H1 (cell line): ENCODE measurements around the gene MMP25. TPM values are rescaled to one million over a fixed set of nuclear protein-coding genes. Genes with fewer than 3 reads are reported as not detected.

Experiments used
- CTCF ChIA-PET: fragments of 300-600 bp; sonication (Branson Sonifier 250); formaldehyde crosslinking; loops from one replicate; lab custom pipeline; 2021; ENCODE audit not compliant: partially characterized antibody; lab: Charles Lee
- POLR2A ChIA-PET: fragments of 300-600 bp; sonication (Branson Sonifier 250); formaldehyde crosslinking; loops from one replicate; lab custom pipeline; 2021; ENCODE audit warnings: inconsistent platforms; ENCODE audit not compliant: partially characterized antibody; lab: Charles Lee
- DNase-seq, 2 experiments: peaks; one replicate each; pipeline versions ENCODE4 v3.0.0 to v3.0.0-alpha.2; 2010 to 2022; ENCODE audit warnings: low spot score in 2 of 2, low read depth in 1 of 2, mixed read lengths in 1 of 2
- FAIRE-seq: peaks from 2 replicates; lab custom pipeline; 2011; peaks lifted over from hg19 to GRCh38; lab: Jason Lieb, UNC
- H2AFZ ChIP-seq: 2 replicates; pipeline ENCODE4 v1.8.1; 2012; ENCODE audit warnings: low read length, inconsistent platforms
- H2AK5ac ChIP-seq: 2 replicates; pipeline ENCODE4 v1.6.1; 2013; ENCODE audit warnings: low read depth, low read length
- H2BK120ac ChIP-seq: replicated peaks from 2 replicates; pipeline ENCODE3; 2013; ENCODE audit warnings: low read depth, low read length, inconsistent platforms
- H2BK12ac ChIP-seq: 2 replicates; pipeline ENCODE4 v1.6.1; 2013; ENCODE audit warnings: low read depth, low read length
- H2BK15ac ChIP-seq: 2 replicates; pipeline ENCODE4 v1.6.1; 2013; ENCODE audit warnings: low read length
- H2BK20ac ChIP-seq: 2 replicates; pipeline ENCODE4 v1.6.1; 2013; ENCODE audit warnings: low read length
- H2BK5ac ChIP-seq: 2 replicates; pipeline ENCODE4 v1.6.1; 2013; ENCODE audit warnings: low read depth, low read length
- H3K14ac ChIP-seq: 2 replicates; pipeline ENCODE4 v1.6.1; 2013; ENCODE audit warnings: inconsistent platforms; ENCODE audit not compliant: insufficient read length
- H3K18ac ChIP-seq: 2 replicates; pipeline ENCODE4 v1.6.1; 2013; ENCODE audit warnings: low read length; ENCODE audit errors: extremely low read depth
- H3K23ac ChIP-seq: 2 replicates; pipeline ENCODE4 v1.6.1; 2013; ENCODE audit warnings: inconsistent platforms; ENCODE audit not compliant: insufficient read length
- H3K23me2 ChIP-seq: 2 replicates; pipeline ENCODE4 v1.6.1; 2013; ENCODE audit warnings: low read depth, low read length
- H3K27ac ChIP-seq: 2 replicates; pipeline ENCODE4 v1.6.1; 2011; ENCODE audit warnings: low read depth, low read length, inconsistent platforms
- H3K27me3 ChIP-seq, 4 experiments: replicated peaks in 1 of 4; 1 replicate in 1 of 4; 2 replicates in 3 of 4; pipeline versions ENCODE4 v1.6.1 to v1.8.1; 2011 to 2013; ENCODE audit warnings: low read length in 3 of 4, mild to moderate bottlenecking in 3 of 4, inconsistent platforms in 2 of 4, mixed read lengths in 2 of 4, moderate library complexity in 1 of 4; ENCODE audit not compliant: control insufficient read depth in 3 of 4, insufficient read depth in 3 of 4; ENCODE audit errors: extremely low read depth in 1 of 4
- H3K36me3 ChIP-seq, 4 experiments: 2 replicates each; pipeline versions ENCODE4 v1.6.1 to v1.8.1; 2011 to 2013; ENCODE audit warnings: mild to moderate bottlenecking in 4 of 4, low read length in 3 of 4, moderate library complexity in 2 of 4, control low read depth in 1 of 4, inconsistent platforms in 1 of 4; ENCODE audit not compliant: insufficient read depth in 4 of 4, control insufficient read depth in 2 of 4
- H3K4ac ChIP-seq: replicated peaks from 2 replicates; pipeline ENCODE3; 2013; ENCODE audit warnings: low read length, low read depth, mixed read lengths, inconsistent platforms; ENCODE audit not compliant: insufficient read length
- H3K4me1 ChIP-seq, 4 experiments: replicated peaks in 1 of 4; 1 replicate in 1 of 4; 2 replicates in 3 of 4; pipeline versions ENCODE4 v1.6.1 to v1.8.1; 2011 to 2013; ENCODE audit warnings: low read length in 3 of 4, inconsistent platforms in 2 of 4, mixed read lengths in 1 of 4; ENCODE audit not compliant: insufficient read depth in 4 of 4, control insufficient read depth in 3 of 4
- H3K4me2 ChIP-seq, 2 experiments: 2 replicates each; pipeline versions ENCODE4 v1.6.1 to v1.8.1; 2011 to 2013; ENCODE audit warnings: low read depth in 2 of 2, low read length in 2 of 2, control low read depth in 1 of 2, inconsistent platforms in 1 of 2, mild to moderate bottlenecking in 1 of 2; ENCODE audit not compliant: insufficient read depth in 1 of 2
- H3K4me3 ChIP-seq, 4 experiments: fragments of 200-600, 300-600 bp in 1 of 4; sonication (generic), shearing (Covaris generic), sonication (Bioruptor Twin) in 1 of 4; 2 replicates each; pipeline versions ENCODE4 v1.5.1 to v1.8.1; 2011 to 2016; ENCODE audit warnings: low read length in 4 of 4, low read depth in 3 of 4, control low read depth in 2 of 4, inconsistent platforms in 2 of 4, mild to moderate bottlenecking in 2 of 4, mixed read lengths in 1 of 4, moderate library complexity in 1 of 4; ENCODE audit not compliant: insufficient read depth in 2 of 4; ENCODE audit errors: extremely low read depth in 1 of 4
- H3K56ac ChIP-seq: replicated peaks from 2 replicates; pipeline ENCODE3; 2013; ENCODE audit warnings: low read depth, mild to moderate bottlenecking, mixed read lengths, low read length, inconsistent platforms; ENCODE audit not compliant: insufficient read length
- H3K79me1 ChIP-seq: 2 replicates; pipeline ENCODE4 v1.6.1; 2013; ENCODE audit warnings: low read depth, low read length, control low read depth
- H3K79me2 ChIP-seq, 2 experiments: 2 replicates each; pipeline versions ENCODE4 v1.6.1 to v1.8.1; 2012 to 2013; ENCODE audit warnings: low read length in 2 of 2, mild to moderate bottlenecking in 2 of 2, inconsistent platforms in 1 of 2; ENCODE audit not compliant: insufficient read depth in 2 of 2, control insufficient read depth in 1 of 2
- H3K9ac ChIP-seq, 4 experiments: replicated peaks in 1 of 4; 1 replicate in 1 of 4; 2 replicates in 3 of 4; pipeline versions ENCODE4 v1.6.1 to v1.8.1; 2011 to 2013; ENCODE audit warnings: low read depth in 3 of 4, low read length in 3 of 4, control low read depth in 2 of 4, mild to moderate bottlenecking in 2 of 4, moderate library complexity in 2 of 4, inconsistent platforms in 1 of 4; ENCODE audit errors: extremely low read depth in 1 of 4
- H3K9me3 ChIP-seq, 2 experiments: 2 replicates each; pipeline versions ENCODE4 v1.6.1 to v1.8.1; 2012 to 2013; ENCODE audit warnings: mild to moderate bottlenecking in 2 of 2, moderate library complexity in 2 of 2, control low read depth in 1 of 2, inconsistent platforms in 1 of 2, low read depth in 1 of 2, low read length in 1 of 2, mixed read lengths in 1 of 2; ENCODE audit not compliant: insufficient read depth in 2 of 2
- H4K20me1 ChIP-seq, 2 experiments: replicated peaks in 1 of 2; 2 replicates each; pipeline versions ENCODE3 to v1.8.1; 2011 to 2013; ENCODE audit warnings: inconsistent platforms in 2 of 2, low read length in 2 of 2, mild to moderate bottlenecking in 1 of 2; ENCODE audit not compliant: insufficient read depth in 2 of 2, control insufficient read depth in 1 of 2
- H4K5ac ChIP-seq: 2 replicates; pipeline ENCODE4 v1.6.1; 2013; ENCODE audit warnings: low read length, low read depth, mixed read lengths, inconsistent platforms; ENCODE audit not compliant: insufficient read length
- H4K8ac ChIP-seq: 2 replicates; pipeline ENCODE4 v1.8.0; 2013; ENCODE audit warnings: mild to moderate bottlenecking, moderate library complexity, low read length, inconsistent platforms; ENCODE audit not compliant: insufficient read depth; ENCODE audit errors: extremely low read depth
- H4K91ac ChIP-seq: replicated peaks from 2 replicates; pipeline ENCODE3; 2013; ENCODE audit warnings: low read length, mixed read lengths, inconsistent platforms; ENCODE audit not compliant: insufficient read length
- CBX8 ChIP-seq: fragments of 300-800, 300-1000 bp; sonication (generic); IDR thresholded peaks from 2 replicates; pipeline ENCODE4 v1.7.1; 2016; ENCODE audit warnings: low read depth, low read length, borderline replicate concordance
- CTBP2 ChIP-seq: IDR thresholded peaks from 2 replicates; pipeline ENCODE4 v1.7.0; 2011; ENCODE audit warnings: borderline replicate concordance, mild to moderate bottlenecking, moderate library complexity, mixed read lengths, low read length; ENCODE audit not compliant: insufficient read depth, insufficient read length
- JUN ChIP-seq: IDR thresholded peaks from 2 replicates; pipeline ENCODE4 v1.6.1; 2011; ENCODE audit warnings: low read depth, mild to moderate bottlenecking, improper control_type of control experiment, low read length
- KDM1A ChIP-seq: fragments of 200-600, 300-600 bp; sonication (generic); IDR thresholded peaks from 2 replicates; pipeline ENCODE4 v1.7.1; 2016; ENCODE audit warnings: mild to moderate bottlenecking, low read length, borderline replicate concordance
- KDM4A ChIP-seq: IDR thresholded peaks from one replicate; pipeline ENCODE4 v1.7.1; 2012; ENCODE audit warnings: low read depth, mild to moderate bottlenecking, moderate library complexity, low read length, inconsistent platforms; ENCODE audit not compliant: severe bottlenecking
- SAP30 ChIP-seq: fragments of 300-600 bp; sonication (generic); IDR thresholded peaks from 2 replicates; pipeline ENCODE4 v1.7.1; 2012; ENCODE audit warnings: low read length, moderate library complexity, mild to moderate bottlenecking, inconsistent platforms; ENCODE audit not compliant: insufficient read depth, insufficient replicate concordance
- WGBS, 2 experiments: shearing (Covaris generic) in 1 of 2; methylation state at CpG; one replicate each; pipeline versions ENCODE4 v1.1.6 to v1.1.7; 2013 to 2015; ENCODE audit warnings: low lambda C conversion rate in 2 of 2, mixed read lengths in 2 of 2, inconsistent platforms in 1 of 2, low coverage in 1 of 2, missing lambda C conversion rate in 1 of 2; ENCODE audit not compliant: insufficient replicate concordance in 2 of 2, insufficient coverage in 1 of 2, insufficient read length in 1 of 2; ENCODE audit errors: extremely low coverage in 1 of 2, missing lambda C conversion rate in 1 of 2; 5-methylcytosine and 5-hydroxymethylcytosine counted together
- polyA plus RNA-seq, 7 experiments: library from polyadenylated mRNA; depleted of rRNA in 3 of 7; stranded (reverse) in 5 of 7; unstranded in 2 of 7; fragments of >200 nt in 5 of 7; fragments of 200-250 nt in 2 of 7; gene quantifications; 1 replicate in 5 of 7; 2 replicates in 1 of 7; 4 replicates in 1 of 7; pipeline versions ENCODE4 v1.2.1 to v1.2.3, GENCODE V29; 2011 to 2013; ENCODE audit warnings: missing spikeins in 2 of 7, mixed read lengths in 2 of 7
- total RNA-seq: library from RNA; stranded (reverse); fragmentation: NEBNext Ultra II Directional; extraction: Animal tissue kit (Norgen Biotek cat#: 25700); gene quantifications from 2 replicates; pipeline ENCODE4 v1.2.1, GENCODE V29; 2021
- TF ChIP-seq, protein P1 (sequence below): IDR thresholded peaks from 2 replicates; pipeline ENCODE4 v1.6.1; 2012; ENCODE audit warnings: low read length, inconsistent platforms
- TF ChIP-seq, protein P2 (sequence below): IDR thresholded peaks from 2 replicates; pipeline ENCODE4 v1.6.1; 2012; ENCODE audit warnings: inconsistent platforms
- TF ChIP-seq, protein P3 (sequence below): IDR thresholded peaks from 2 replicates; pipeline ENCODE4 v1.6.1; 2012; ENCODE audit warnings: inconsistent platforms

Gene MMP25
- total and polyA plus RNA-seq, 2 of the 8 experiments (the other 6 are each of a cell fraction or from before 2014, with no cell fraction given), result 7.7 to 26.7 TPM

DNA sequence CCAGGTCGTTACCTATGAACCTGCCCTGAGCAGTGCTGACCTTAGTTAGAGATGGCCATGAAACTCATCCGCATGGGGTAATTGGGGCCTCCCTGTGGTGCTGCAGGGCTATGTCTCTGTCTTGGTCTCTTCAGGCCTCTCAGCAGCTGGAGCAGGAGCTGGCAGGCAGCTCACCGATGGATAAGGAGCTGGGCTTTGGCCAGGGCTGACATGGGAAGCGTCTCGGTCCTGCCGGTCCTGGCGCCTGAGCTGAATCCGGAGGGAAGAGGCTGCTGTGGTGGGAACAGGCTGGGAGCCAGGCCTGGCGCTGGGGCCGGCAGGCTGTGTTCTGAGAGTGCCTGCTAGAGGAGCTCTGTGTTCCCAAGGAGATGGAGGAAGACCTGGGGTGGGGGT, 29.2 kb downstream of the MMP25 start:
- no peaks in the 10 kb centered on the region for H3K36me3 ChIP-seq
- WGBS, 2 experiments, result 77% methylated on average over 10 of the region's 10 CpGs; no CpG with 5 or more reads in 1 of the 2 experiments
- H3K9ac ChIP-seq, result no peak overlapping the region
- no peak for TF ChIP-seq KDM1A
- no peak for TF ChIP-seq CTBP2
- TF ChIP-seq, protein P1, sequence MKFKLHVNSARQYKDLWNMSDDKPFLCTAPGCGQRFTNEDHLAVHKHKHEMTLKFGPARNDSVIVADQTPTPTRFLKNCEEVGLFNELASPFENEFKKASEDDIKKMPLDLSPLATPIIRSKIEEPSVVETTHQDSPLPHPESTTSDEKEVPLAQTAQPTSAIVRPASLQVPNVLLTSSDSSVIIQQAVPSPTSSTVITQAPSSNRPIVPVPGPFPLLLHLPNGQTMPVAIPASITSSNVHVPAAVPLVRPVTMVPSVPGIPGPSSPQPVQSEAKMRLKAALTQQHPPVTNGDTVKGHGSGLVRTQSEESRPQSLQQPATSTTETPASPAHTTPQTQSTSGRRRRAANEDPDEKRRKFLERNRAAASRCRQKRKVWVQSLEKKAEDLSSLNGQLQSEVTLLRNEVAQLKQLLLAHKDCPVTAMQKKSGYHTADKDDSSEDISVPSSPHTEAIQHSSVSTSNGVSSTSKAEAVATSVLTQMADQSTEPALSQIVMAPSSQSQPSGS, result no peak
- TF ChIP-seq KDM4A, result no peak
- TF ChIP-seq, protein P2, sequence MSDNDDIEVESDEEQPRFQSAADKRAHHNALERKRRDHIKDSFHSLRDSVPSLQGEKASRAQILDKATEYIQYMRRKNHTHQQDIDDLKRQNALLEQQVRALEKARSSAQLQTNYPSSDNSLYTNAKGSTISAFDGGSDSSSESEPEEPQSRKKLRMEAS, result no peak
- no peak for TF ChIP-seq CBX8
- TF ChIP-seq JUN, result no peak
- no peak for TF ChIP-seq SAP30
- TF ChIP-seq, protein P3, sequence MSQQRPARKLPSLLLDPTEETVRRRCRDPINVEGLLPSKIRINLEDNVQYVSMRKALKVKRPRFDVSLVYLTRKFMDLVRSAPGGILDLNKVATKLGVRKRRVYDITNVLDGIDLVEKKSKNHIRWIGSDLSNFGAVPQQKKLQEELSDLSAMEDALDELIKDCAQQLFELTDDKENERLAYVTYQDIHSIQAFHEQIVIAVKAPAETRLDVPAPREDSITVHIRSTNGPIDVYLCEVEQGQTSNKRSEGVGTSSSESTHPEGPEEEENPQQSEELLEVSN, result no peak
- H2BK5ac ChIP-seq, result no peak overlapping the region
- no peak overlapping the region for H4K5ac ChIP-seq
- H3K79me1 ChIP-seq, result no peaks in the 10 kb centered on the region
- no peak overlapping the region for H3K27ac ChIP-seq
- H3K79me2 ChIP-seq, result no peaks in the 10 kb centered on the region
- no peaks in the 10 kb centered on the region for H3K23me2 ChIP-seq
- no peak overlapping the region for H2BK120ac ChIP-seq
- H3K27me3 ChIP-seq, result no peaks in the 10 kb centered on the region; a peak in 1 of 7 replicates
- no peak overlapping the region for H2BK12ac ChIP-seq
- no peak overlapping the region for H3K4ac ChIP-seq
- no peak overlapping the region for H4K91ac ChIP-seq
- no peak overlapping the region for H3K14ac ChIP-seq
- no peak overlapping the region; a peak in 1 of 4 replicates for H3K4me2 ChIP-seq
- DNase-seq (no peak), FAIRE-seq (no peak)
- no peak overlapping the region for H2AFZ ChIP-seq
- no peaks in the 10 kb centered on the region; a peak in 2 of 7 replicates for H3K4me1 ChIP-seq
- H2BK20ac ChIP-seq, result no peak overlapping the region
- no peak overlapping the region for H3K56ac ChIP-seq
- no peak overlapping the region for H2AK5ac ChIP-seq
- H3K4me3 ChIP-seq, result no peak overlapping the region
- no peak overlapping the region for H4K8ac ChIP-seq
- no peak overlapping the region for H3K23ac ChIP-seq
- peaks cover 0 to 4% of the 10 kb centered on the region in 2 experiments for H4K20me1 ChIP-seq
- POLR2A ChIA-PET, result interaction anchor here (0.6 to 6.6 kb wide), 13 partner anchors 9 to 69 kb away, joined by 3 to 86 read pairs (median 5); partner anchors contain the start of genes IL32 and ZSCAN10
- no peaks in the 10 kb centered on the region for H3K9me3 ChIP-seq
- no peak overlapping the region for H2BK15ac ChIP-seq
- no peak overlapping the region for H3K18ac ChIP-seq
- CTCF ChIA-PET, result interaction anchor here (0.6 to 4.4 kb wide), 14 partner anchors 9 to 425 kb away, joined by 3 to 22 read pairs (median 5); partner anchors contain the start of genes CLUAP1 and ZSCAN10
